Measurements from ENCODE around the gene KIF5C. TPM values are rescaled to one million over a fixed set of nuclear protein-coding genes. Genes with fewer than 3 reads are reported as not detected.

The KIF5C gene
- total and polyA plus RNA-seq, 2 donors (not counting 1 experiment from before 2014, with no cell fraction given): 1.9 to 6.1 TPM

- Mint-ChIP-seq H3K9me3 (ENCODE audit: insufficient read depth) (no peaks in the 10 kb centered on the region), H3K27me3 (peaks cover 4% of the 10 kb centered on the region), H3K4me3 (no peak overlapping the region), H3K27ac (no peak overlapping the region), H3K4me1 (peaks cover 6% of the 10 kb centered on the region)
- H3K36me3 ChIP-seq (replicated peaks in 1 of 2; ENCODE audit: control extremely low read depth in 1 of 2, control insufficient read depth in 1 of 2, extremely low read depth in 1 of 2, insufficient read depth in 2 of 2, low read length in 1 of 2): no peaks in the 10 kb centered on the region
- no peak overlapping the region for H3K9ac ChIP-seq (ENCODE audit: low read length)
- H3K4me1 ChIP-seq (ENCODE audit: control insufficient read depth in 2 of 2, insufficient read depth in 2 of 2, low read length in 2 of 2): peaks cover 0 to 5% of the 10 kb centered on the region in 2 donors
- H3K79me2 ChIP-seq (ENCODE audit: control insufficient read depth, insufficient read depth, low read length): no peaks in the 10 kb centered on the region
- H3K27me3 ChIP-seq (replicated peaks in 1 of 4; ENCODE audit: control extremely low read depth in 1 of 4, control insufficient read depth in 3 of 4, insufficient read depth in 4 of 4, low read length in 3 of 4): no peaks in the 10 kb centered on the region
- H3K9me3 ChIP-seq (ENCODE audit: control extremely low read depth in 1 of 3, control insufficient read depth in 2 of 3, insufficient read depth in 1 of 3, low read length in 2 of 3): no peaks in the 10 kb centered on the region
- H3K4me3 ChIP-seq (ENCODE audit: control extremely low read depth in 1 of 5, extremely low read depth in 1 of 5, insufficient read depth in 1 of 5, low read depth in 2 of 5, low read length in 4 of 5): no peak overlapping the region
- WGBS (ENCODE audit: insufficient coverage): 100% methylated on average over 3 of the region's 9 CpGs
- H2AFZ ChIP-seq (ENCODE audit: insufficient read depth, low read depth, low read length, poor library complexity, severe bottlenecking): no peak overlapping the region
- no peaks in the 10 kb centered on the region for H4K20me1 ChIP-seq (ENCODE audit: control insufficient read depth, insufficient read depth, low read length, poor library complexity, severe bottlenecking)
- intact Hi-C loops (cut with micrococcal nuclease): no loop called here
- DNase-seq: no peak
- no peak overlapping the region for H3K4me2 ChIP-seq (replicated peaks; ENCODE audit: low read depth, low read length, poor library complexity, severe bottlenecking)
- TF ChIP-seq EZH2 (IDR thresholded peaks at IDR 0.05; ENCODE audit: borderline replicate concordance, insufficient read depth, low read depth, low read length, poor library complexity, severe bottlenecking): no peak
- TF ChIP-seq, protein P1, sequence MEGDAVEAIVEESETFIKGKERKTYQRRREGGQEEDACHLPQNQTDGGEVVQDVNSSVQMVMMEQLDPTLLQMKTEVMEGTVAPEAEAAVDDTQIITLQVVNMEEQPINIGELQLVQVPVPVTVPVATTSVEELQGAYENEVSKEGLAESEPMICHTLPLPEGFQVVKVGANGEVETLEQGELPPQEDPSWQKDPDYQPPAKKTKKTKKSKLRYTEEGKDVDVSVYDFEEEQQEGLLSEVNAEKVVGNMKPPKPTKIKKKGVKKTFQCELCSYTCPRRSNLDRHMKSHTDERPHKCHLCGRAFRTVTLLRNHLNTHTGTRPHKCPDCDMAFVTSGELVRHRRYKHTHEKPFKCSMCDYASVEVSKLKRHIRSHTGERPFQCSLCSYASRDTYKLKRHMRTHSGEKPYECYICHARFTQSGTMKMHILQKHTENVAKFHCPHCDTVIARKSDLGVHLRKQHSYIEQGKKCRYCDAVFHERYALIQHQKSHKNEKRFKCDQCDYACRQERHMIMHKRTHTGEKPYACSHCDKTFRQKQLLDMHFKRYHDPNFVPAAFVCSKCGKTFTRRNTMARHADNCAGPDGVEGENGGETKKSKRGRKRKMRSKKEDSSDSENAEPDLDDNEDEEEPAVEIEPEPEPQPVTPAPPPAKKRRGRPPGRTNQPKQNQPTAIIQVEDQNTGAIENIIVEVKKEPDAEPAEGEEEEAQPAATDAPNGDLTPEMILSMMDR (IDR thresholded peaks at IDR 0.05): no peak
- ChIA-PET CTCF (no interaction called here), POLR2A (no interaction called here)
- ATAC-seq (ENCODE audit: low read depth): no peak
- no peak overlapping the region for H3K27ac ChIP-seq (ENCODE audit: low read length in 2 of 2)
Measured at GRCh38 chr2:149012545-149012944, 137.5 kb downstream of the KIF5C start.

DNA sequence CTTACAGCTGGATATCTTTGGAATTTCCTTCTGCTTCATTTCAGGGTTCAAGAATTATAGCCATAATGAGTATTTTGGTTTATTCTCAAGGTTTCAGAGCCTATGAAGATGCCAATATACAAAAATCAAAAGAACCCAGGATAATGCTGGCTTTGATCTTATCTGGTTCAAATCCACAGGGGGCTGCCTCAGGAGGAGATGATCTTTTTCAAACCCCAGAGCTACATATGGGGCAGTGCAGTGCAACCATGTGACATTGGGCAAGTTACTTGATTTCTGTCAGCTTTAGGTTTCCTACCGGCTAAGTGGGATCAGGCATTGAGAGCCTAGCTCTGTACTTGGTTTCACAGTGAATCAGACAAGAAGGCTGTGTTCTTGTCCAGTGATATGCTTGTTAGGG, 140.5 kb downstream of the KIF5C start:
- DNase-seq (no peak), ATAC-seq (ENCODE audit: low read depth) (no peak)
- Histone ChIP-seq H3K79me2 (ENCODE audit: control insufficient read depth, insufficient read depth, low read length) (no peaks in the 10 kb centered on the region), H2AFZ (ENCODE audit: insufficient read depth, low read depth, low read length, poor library complexity, severe bottlenecking) (no peak overlapping the region), H3K27me3 (replicated peaks in 1 of 4; ENCODE audit: control extremely low read depth in 1 of 4, control insufficient read depth in 3 of 4, insufficient read depth in 4 of 4, low read length in 3 of 4) (no peaks in the 10 kb centered on the region), H3K4me1 (ENCODE audit: control insufficient read depth in 2 of 2, insufficient read depth in 2 of 2, low read length in 2 of 2) (peaks cover 17 to 29% of the 10 kb centered on the region in 2 donors), H3K4me2 (replicated peaks; ENCODE audit: low read depth, low read length, poor library complexity, severe bottlenecking) (no peak overlapping the region), H3K36me3 (replicated peaks in 1 of 2; ENCODE audit: control extremely low read depth in 1 of 2, control insufficient read depth in 1 of 2, extremely low read depth in 1 of 2, insufficient read depth in 2 of 2, low read length in 1 of 2) (no peaks in the 10 kb centered on the region), H3K4me3 (ENCODE audit: control extremely low read depth in 1 of 5, extremely low read depth in 1 of 5, insufficient read depth in 1 of 5, low read depth in 2 of 5, low read length in 4 of 5) (no peak overlapping the region), H4K20me1 (ENCODE audit: control insufficient read depth, insufficient read depth, low read length, poor library complexity, severe bottlenecking) (no peaks in the 10 kb centered on the region), H3K9me3 (ENCODE audit: control extremely low read depth in 1 of 3, control insufficient read depth in 2 of 3, insufficient read depth in 1 of 3, low read length in 2 of 3) (no peaks in the 10 kb centered on the region), H3K27ac (ENCODE audit: low read length in 2 of 2) (no peak overlapping the region), H3K9ac (ENCODE audit: low read length) (no peak overlapping the region)
- no peak overlapping the region for H3K4me3 Mint-ChIP-seq
- no peak overlapping the region for H3K27ac Mint-ChIP-seq
- intact Hi-C loops (cut with micrococcal nuclease): no loop called here
- no peaks in the 10 kb centered on the region for H3K9me3 Mint-ChIP-seq (ENCODE audit: insufficient read depth)
- peaks cover 26% of the 10 kb centered on the region for H3K4me1 Mint-ChIP-seq
- ChIA-PET POLR2A (no interaction called here), CTCF (interaction anchor here (0.8 to 7.3 kb wide), 9 partner anchors 10 to 557 kb away, joined by 3 to 173 read pairs (median 23); partner anchors contain the start of gene LYPD6B)
- WGBS (ENCODE audit: insufficient coverage): 100% methylated on average over 1 of the region's 1 CpG
- H3K27me3 Mint-ChIP-seq: peaks cover 4% of the 10 kb centered on the region
- no peak for TF ChIP-seq EZH2 (IDR thresholded peaks at IDR 0.05; ENCODE audit: borderline replicate concordance, insufficient read depth, low read depth, low read length, poor library complexity, severe bottlenecking)
- TF ChIP-seq, protein P1 (IDR thresholded peaks at IDR 0.05): no peak

Measured in B cell (primary cell).